OCI-LY1 (cell line): ENCODE measurements around the gene BSCL2.
"Not testable (repeated sequence)": the region's sequence is repeated elsewhere in the genome, so short reads cannot be mapped to it uniquely, and the experiment has no call there.

Source experiments
- H2AFZ ChIP-seq: fragments of 200-600 bp; sonication (generic), shearing (Covaris generic); 2 replicates; pipeline ENCODE4 v1.6.0; 2014; ENCODE audit warnings: antibody characterized with exemption, mild to moderate bottlenecking, low read length
- H3F3A ChIP-seq: fragments of 200-600 bp; sonication (generic), shearing (Covaris generic); 2 replicates; pipeline ENCODE4 v1.6.0; 2014; ENCODE audit warnings: mild to moderate bottlenecking, antibody characterized with exemption, low read length, moderate library complexity; ENCODE audit not compliant: insufficient read depth
- H3K27ac ChIP-seq: fragments of 200-600 bp; sonication (generic); 2 replicates; pipeline ENCODE4 v1.5.1; 2014; ENCODE audit warnings: low read length, mixed run types, mild to moderate bottlenecking, low read depth; ENCODE audit not compliant: poor library complexity, severe bottlenecking
- H3K27me3 ChIP-seq: fragments of 200-600 bp; sonication (generic); 2 replicates; pipeline ENCODE4 v1.6.0; 2014; ENCODE audit warnings: antibody characterized with exemption, mild to moderate bottlenecking, low read length, moderate library complexity; ENCODE audit not compliant: insufficient read depth
- H3K36me3 ChIP-seq: fragments of 200-600 bp; sonication (generic); 2 replicates; pipeline ENCODE4 v1.6.1; 2014; ENCODE audit warnings: mild to moderate bottlenecking, antibody characterized with exemption, low read length, moderate library complexity, mixed read lengths; ENCODE audit not compliant: insufficient read depth
- H3K4me1 ChIP-seq: fragments of 200-600 bp; sonication (generic); 2 replicates; pipeline ENCODE4 v1.5.1; 2014; ENCODE audit warnings: mild to moderate bottlenecking, low read length, moderate library complexity; ENCODE audit not compliant: insufficient read depth, severe bottlenecking
- H3K4me2 ChIP-seq: fragments of 200-600 bp; sonication (generic), shearing (Covaris generic); 2 replicates; pipeline ENCODE4 v1.6.1; 2014; ENCODE audit warnings: low read length
- H3K4me3 ChIP-seq: fragments of 200-600 bp; sonication (generic); 2 replicates; pipeline ENCODE4 v1.5.1; 2014; ENCODE audit warnings: low read length, low read depth, mild to moderate bottlenecking, mixed read lengths; ENCODE audit not compliant: poor library complexity, severe bottlenecking
- H3K79me2 ChIP-seq: fragments of 200-600 bp; shearing (Covaris generic); 2 replicates; pipeline ENCODE4 v1.6.1; 2016; ENCODE audit warnings: mixed run types, low read length, mixed read lengths; ENCODE audit not compliant: insufficient read depth
- H3K9ac ChIP-seq: fragments of 200-600 bp; sonication (generic), shearing (Covaris generic); 2 replicates; pipeline ENCODE4 v1.6.1; 2014; ENCODE audit warnings: mild to moderate bottlenecking, low read length, mixed read lengths
- H3K9me2 ChIP-seq: fragments of 200-600 bp; sonication (generic), shearing (Covaris generic); 2 replicates; pipeline ENCODE4 v1.6.1; 2014; ENCODE audit warnings: low read depth, mild to moderate bottlenecking, low read length, mixed read lengths
- H3K9me3 ChIP-seq: fragments of 200-600 bp; shearing (Covaris generic); 2 replicates; pipeline ENCODE4 v1.6.1; 2014; ENCODE audit warnings: low read length, mixed read lengths
- H4K20me1 ChIP-seq: fragments of 200-600 bp; sonication (generic), shearing (Covaris generic); 2 replicates; pipeline ENCODE4 v1.6.0; 2016; ENCODE audit warnings: mild to moderate bottlenecking, low read length; ENCODE audit not compliant: insufficient read depth
- CTCF ChIP-seq: fragments of 200-600 bp; sonication (generic), shearing (Covaris generic); IDR thresholded peaks from 2 replicates; pipeline ENCODE4 v1.5.1; 2017; ENCODE audit warnings: mild to moderate bottlenecking, antibody characterized with exemption, low read length, moderate library complexity, mixed read lengths
- EZH2 ChIP-seq: fragments of 200-600 bp; sonication (generic), shearing (Covaris generic); IDR thresholded peaks from 2 replicates; pipeline ENCODE4 v1.8.0; 2017; ENCODE audit warnings: borderline replicate concordance, mixed run types, mild to moderate bottlenecking, antibody characterized with exemption, low read length, moderate library complexity, mixed read lengths

The BSCL2 gene

GRCh38 chr11:62677714-62678113 lies 29.5 kb downstream of the BSCL2 start:
- no peaks in the 10 kb centered on the region for H3K9me2 ChIP-seq
- no peaks in the 10 kb centered on the region for H3K9me3 ChIP-seq
- no peak overlapping the region for H2AFZ ChIP-seq
- no peaks in the 10 kb centered on the region for H3K27me3 ChIP-seq
- H3K4me3 ChIP-seq = peak overlapping the region; percentile 95
- TF ChIP-seq EZH2 (no peak), CTCF (no peak)
- H3K4me2 ChIP-seq = peak overlapping the region; percentile 94
- peak overlapping the region; percentile 94; the same call in 1 of the 2 replicates for H3K9ac ChIP-seq
- H4K20me1 ChIP-seq = no peaks in the 10 kb centered on the region
- no peaks in the 10 kb centered on the region; the same call in 1 of the 2 replicates for H3K79me2 ChIP-seq
- no peak overlapping the region for H3K27ac ChIP-seq
- H3K36me3 ChIP-seq = peaks cover 33% of the 10 kb centered on the region; the same call in 1 of the 2 replicates
- H3K4me1 ChIP-seq = peaks cover 46% of the 10 kb centered on the region
- H3F3A ChIP-seq = no peaks in the 10 kb centered on the region

DNA sequence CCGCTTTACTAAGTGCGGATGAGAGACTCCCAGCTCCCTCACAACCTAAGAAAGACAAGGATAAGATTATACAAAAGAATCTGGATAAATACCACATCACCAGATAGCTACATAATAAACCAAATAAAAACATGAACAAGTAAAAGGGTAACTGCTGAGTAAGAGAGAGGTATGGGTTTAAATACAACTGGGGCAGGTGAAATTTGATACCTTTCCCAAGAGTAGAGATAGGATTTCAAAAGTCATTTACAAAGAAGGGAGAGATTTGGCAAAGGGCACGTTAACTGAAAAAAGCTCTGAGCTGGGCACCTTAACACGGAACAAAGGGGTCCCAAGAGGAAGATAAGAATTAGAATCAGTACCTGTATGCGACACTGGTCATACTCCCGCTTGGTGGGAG lies 30.1 kb downstream of the BSCL2 start:
- 0 out of 2 replicates have a peak overlapping the region, but pooled peaks have one; percentile 94 for H3K4me2 ChIP-seq

DNA sequence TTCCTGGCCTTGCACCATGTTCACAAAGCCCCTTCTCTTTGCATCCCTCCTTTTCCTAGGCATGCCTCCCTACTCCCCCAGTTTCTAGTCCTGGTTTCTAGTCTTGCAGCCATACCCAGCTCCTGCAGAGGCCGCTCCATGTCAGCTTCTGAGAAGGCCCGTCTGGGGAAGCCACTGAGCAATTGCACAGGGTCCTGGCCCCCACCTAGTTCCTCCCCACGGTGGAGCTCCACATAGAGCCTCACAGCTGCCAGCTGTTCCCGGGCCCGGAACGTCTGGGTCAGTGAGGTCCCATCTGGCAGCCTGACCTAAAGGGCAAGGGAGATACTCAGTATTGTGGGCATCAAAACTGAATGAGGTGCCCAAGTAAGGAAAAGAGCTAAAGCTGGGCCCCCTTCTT lies 30.5 kb downstream of the BSCL2 start:
- H4K20me1 ChIP-seq = no peaks in the 10 kb centered on the region
- H3K9ac ChIP-seq = no peak overlapping the region
- no peak overlapping the region for H3K4me2 ChIP-seq
- H3K9me3 ChIP-seq = no peaks in the 10 kb centered on the region
- peaks cover 50% of the 10 kb centered on the region for H3K4me1 ChIP-seq
- H3F3A ChIP-seq = no peaks in the 10 kb centered on the region
- H3K27me3 ChIP-seq = no peaks in the 10 kb centered on the region
- no peak overlapping the region for H3K4me3 ChIP-seq
- peaks cover 34% of the 10 kb centered on the region; the same call in 1 of the 2 replicates for H3K36me3 ChIP-seq
- TF ChIP-seq EZH2 = no peak
- no peak for TF ChIP-seq CTCF
- no peak overlapping the region for H3K27ac ChIP-seq
- no peak overlapping the region for H2AFZ ChIP-seq
- H3K9me2 ChIP-seq = no peaks in the 10 kb centered on the region
- H3K79me2 ChIP-seq = no peaks in the 10 kb centered on the region; the same call in 1 of the 2 replicates

More for the DNA sequence above, 30.1 kb downstream of the BSCL2 start:
- Histone ChIP-seq H3K27ac (no peak overlapping the region), H3K4me1 (peaks cover 50% of the 10 kb centered on the region), H3F3A (no peaks in the 10 kb centered on the region), H3K9me3 (no peaks in the 10 kb centered on the region), H4K20me1 (no peaks in the 10 kb centered on the region), H3K9me2 (no peaks in the 10 kb centered on the region), H3K27me3 (no peaks in the 10 kb centered on the region), H3K4me3 (no peak overlapping the region), H3K79me2 (no peaks in the 10 kb centered on the region; the same call in 1 of the 2 replicates), H3K36me3 (peaks cover 34% of the 10 kb centered on the region; the same call in 1 of the 2 replicates), H3K9ac (no peak overlapping the region), H2AFZ (no peak overlapping the region)
- TF ChIP-seq EZH2 = no peak
- no peak for TF ChIP-seq CTCF

GRCh38 chr11:62675415-62675814 lies 31.8 kb downstream of the BSCL2 start:
- H3K36me3 ChIP-seq = peaks cover 34% of the 10 kb centered on the region; the same call in 1 of the 2 replicates
- H3K4me3 ChIP-seq, H4K20me1 ChIP-seq, H2AFZ ChIP-seq, H3K9me3 ChIP-seq, H3K9me2 ChIP-seq, H3K27ac ChIP-seq, H3K27me3 ChIP-seq, H3F3A ChIP-seq, H3K9ac ChIP-seq, H3K4me2 ChIP-seq, H3K79me2 ChIP-seq: not testable (repeated sequence)
- H3K4me1 ChIP-seq = peaks cover 50% of the 10 kb centered on the region
